T-helper 2 cell treated with Interferon-gamma antibody and Interleukin-4, amounts not matched to agents 5 μg/mL and 100 μg/mL, for 36 hours (primary cell): ENCODE measurements around the gene STAG1.
"Not testable (repeated sequence)": the region's sequence is repeated elsewhere in the genome, so short reads cannot be mapped to it uniquely, and the experiment has no call there.

Experiments
- DNase-seq: peaks from one replicate; pipeline ENCODE4 v3.0.0; 2021; ENCODE audit warnings: low spot score
- H3K27ac Mint-ChIP-seq: one replicate; pipeline ENCODE4 v1.8.0; 2021; ENCODE audit warnings: mild to moderate bottlenecking, mixed read lengths
- H3K27me3 Mint-ChIP-seq: one replicate; pipeline ENCODE4 v1.8.0; 2021; ENCODE audit warnings: low read depth, mixed read lengths
- H3K36me3 Mint-ChIP-seq: one replicate; pipeline ENCODE4 v1.8.0; 2021; ENCODE audit warnings: low read depth, mixed read lengths
- H3K4me1 Mint-ChIP-seq: one replicate; pipeline ENCODE4 v1.8.0; 2021; ENCODE audit warnings: low read depth, mixed read lengths
- H3K4me3 Mint-ChIP-seq: one replicate; pipeline ENCODE4 v1.8.0; 2022; ENCODE audit warnings: mild to moderate bottlenecking, moderate library complexity, mixed read lengths
- H3K9me3 Mint-ChIP-seq: one replicate; pipeline ENCODE4 v1.8.0; 2021; ENCODE audit warnings: mixed read lengths

STAG1 gene

DNA sequence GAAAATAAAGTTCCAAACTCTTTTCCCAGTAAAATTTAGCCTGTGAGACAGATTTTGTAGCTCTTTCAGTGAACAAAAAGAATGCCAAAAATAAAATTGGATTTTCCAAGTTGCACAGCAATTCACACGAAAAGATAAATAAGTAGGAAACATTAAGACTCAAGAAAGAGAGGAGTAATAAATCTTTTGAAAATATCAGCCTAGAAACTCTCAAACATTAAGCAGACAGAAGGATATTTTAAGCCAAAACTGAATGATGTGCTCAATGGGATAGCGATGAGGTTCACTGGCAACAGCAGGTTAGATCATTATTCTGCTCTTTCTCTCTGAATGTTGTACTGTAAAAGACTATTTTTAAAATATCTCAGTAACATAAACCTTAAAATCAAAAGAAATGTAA, 115.0 kb downstream of the STAG1 start:
- no peak for DNase-seq
- Mint-ChIP-seq H3K27me3 (no peaks in the 10 kb centered on the region), H3K9me3 (no peaks in the 10 kb centered on the region), H3K4me1 (peaks cover 7% of the 10 kb centered on the region), H3K36me3 (peaks cover 5% of the 10 kb centered on the region), H3K27ac (no peak overlapping the region), H3K4me3 (no peak overlapping the region)

DNA sequence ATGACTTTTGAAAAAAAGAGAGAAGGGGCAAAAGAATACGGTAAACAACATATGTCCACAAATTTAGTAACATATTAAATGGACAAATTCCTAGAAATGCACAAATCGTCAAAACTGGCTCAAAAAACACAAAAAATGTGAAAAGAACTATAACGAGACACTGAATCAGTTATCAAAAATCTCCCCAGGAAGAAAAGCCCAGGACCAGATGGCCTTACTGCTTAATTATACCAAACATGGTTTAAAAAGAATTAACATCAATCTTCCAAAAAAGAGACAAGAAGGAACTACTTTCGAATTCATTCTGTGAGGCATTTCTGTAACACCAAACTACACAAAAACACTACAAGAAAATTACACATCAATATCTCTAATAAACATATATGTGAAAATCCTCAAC, 117.4 kb downstream of the STAG1 start:
- Mint-ChIP-seq H3K4me3 (no peak overlapping the region), H3K36me3 (peaks cover 15% of the 10 kb centered on the region), H3K4me1 (peaks cover 9% of the 10 kb centered on the region), H3K27me3 (no peaks in the 10 kb centered on the region), H3K27ac (no peak overlapping the region), H3K9me3 (peaks cover under 1% of the 10 kb centered on the region)
- DNase-seq, result no peak

DNA sequence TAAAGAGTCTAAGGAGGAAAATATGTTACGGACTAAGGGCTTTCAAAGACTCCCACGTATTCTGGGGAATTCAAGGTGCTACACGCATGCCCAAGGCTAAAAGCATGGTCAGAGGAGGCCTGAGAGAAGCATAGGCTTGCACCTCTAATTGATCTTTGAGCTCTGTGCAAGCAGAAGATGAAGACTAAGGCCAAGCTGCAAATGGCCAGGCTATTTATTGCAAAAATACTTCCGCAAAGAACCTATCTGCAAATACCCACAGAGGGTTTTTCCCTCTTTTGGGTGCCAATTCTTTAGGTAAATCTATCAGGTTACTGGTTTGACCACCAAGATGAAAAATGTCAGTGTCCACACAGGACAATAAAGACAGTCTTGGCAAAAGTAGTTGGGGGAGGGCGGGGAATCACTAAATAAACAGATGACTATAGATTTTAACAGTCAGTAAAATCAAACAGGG, 119.5 kb downstream of the STAG1 start:
- H3K27me3 Mint-ChIP-seq, result no peaks in the 10 kb centered on the region
- H3K27ac Mint-ChIP-seq, result no peak overlapping the region
- H3K4me1 Mint-ChIP-seq, result peaks cover 9% of the 10 kb centered on the region
- peaks cover 22% of the 10 kb centered on the region for H3K9me3 Mint-ChIP-seq
- DNase-seq, result no peak
- no peak overlapping the region for H3K4me3 Mint-ChIP-seq
- H3K36me3 Mint-ChIP-seq, result peaks cover 36% of the 10 kb centered on the region

DNA sequence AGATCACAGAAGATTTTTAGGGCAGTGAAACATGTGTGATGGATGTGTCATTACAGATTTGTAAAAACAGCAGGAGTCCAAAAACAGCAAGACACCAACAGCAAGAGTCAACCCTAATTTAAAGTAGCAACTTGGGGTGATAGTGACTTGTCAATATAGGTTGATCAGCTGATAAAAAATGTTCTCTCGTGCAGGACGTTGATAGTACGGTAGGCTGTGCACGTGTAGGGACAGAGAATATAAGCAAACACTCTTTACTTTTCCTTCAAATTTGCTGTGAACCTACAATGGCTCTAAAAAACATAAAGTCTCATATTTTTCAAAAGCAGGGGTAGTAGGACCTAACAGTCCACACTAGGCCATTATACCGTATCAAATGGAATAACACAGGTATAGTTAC, 120.8 kb downstream of the STAG1 start:
- H3K36me3 Mint-ChIP-seq, result peaks cover 36% of the 10 kb centered on the region
- no peak overlapping the region for H3K27ac Mint-ChIP-seq

DNA sequence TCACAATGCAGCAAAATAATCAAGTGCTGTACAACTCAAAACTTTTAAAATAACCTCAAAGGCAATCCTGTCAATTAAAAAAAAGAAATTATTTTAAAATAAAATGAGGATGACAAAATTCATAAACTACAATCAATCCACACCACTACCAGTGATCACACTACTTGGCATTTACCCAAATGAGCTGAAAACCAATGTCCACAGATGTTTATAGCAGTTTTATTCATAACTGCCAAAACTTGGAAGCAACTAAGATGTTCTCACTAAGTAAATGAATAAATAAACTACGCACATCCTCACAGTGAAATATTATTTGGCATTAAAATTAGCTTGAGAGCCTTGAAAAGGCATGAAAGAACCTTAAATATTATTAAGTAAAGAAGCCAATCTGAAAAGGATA, 121.3 kb downstream of the STAG1 start:
- H3K27ac Mint-ChIP-seq, result no peak overlapping the region

More for the DNA sequence above, 120.8 kb downstream of the STAG1 start:
- Mint-ChIP-seq H3K4me1 (peaks cover 7% of the 10 kb centered on the region), H3K4me3 (no peak overlapping the region), H3K27me3 (no peaks in the 10 kb centered on the region), H3K9me3 (peaks cover 25% of the 10 kb centered on the region)
- no peak for DNase-seq

DNA sequence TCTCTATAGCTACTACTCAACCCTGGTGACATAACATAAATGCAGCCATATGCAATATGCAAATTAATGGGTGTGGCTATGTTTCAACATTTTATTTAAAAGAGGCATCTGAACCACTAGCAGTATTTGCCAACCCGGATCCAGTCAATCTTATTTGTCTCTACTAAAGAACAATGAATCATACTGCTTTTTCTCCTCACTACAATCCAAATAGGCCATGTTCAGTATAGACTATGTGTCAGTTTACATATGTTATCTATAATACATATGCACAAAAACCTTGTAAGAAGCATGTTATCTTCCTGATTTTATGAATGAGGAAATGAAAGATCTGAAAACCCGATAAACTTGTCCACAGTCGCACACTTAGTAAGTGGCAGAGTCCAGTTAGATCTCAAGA, 125.7 kb downstream of the STAG1 start:
- peaks cover 1% of the 10 kb centered on the region for H3K4me1 Mint-ChIP-seq
- H3K27ac Mint-ChIP-seq, result no peak overlapping the region
- no peak for DNase-seq
- H3K4me3 Mint-ChIP-seq, result no peak overlapping the region
- no peaks in the 10 kb centered on the region for H3K27me3 Mint-ChIP-seq
- peaks cover 25% of the 10 kb centered on the region for H3K9me3 Mint-ChIP-seq
- H3K36me3 Mint-ChIP-seq, result peaks cover 44% of the 10 kb centered on the region

More for the DNA sequence above, 121.3 kb downstream of the STAG1 start:
- DNase-seq, result no peak
- peaks cover 36% of the 10 kb centered on the region for H3K36me3 Mint-ChIP-seq
- H3K9me3 Mint-ChIP-seq, result peaks cover 25% of the 10 kb centered on the region
- H3K4me3 Mint-ChIP-seq, result no peak overlapping the region
- no peaks in the 10 kb centered on the region for H3K27me3 Mint-ChIP-seq
- peaks cover 7% of the 10 kb centered on the region for H3K4me1 Mint-ChIP-seq

DNA sequence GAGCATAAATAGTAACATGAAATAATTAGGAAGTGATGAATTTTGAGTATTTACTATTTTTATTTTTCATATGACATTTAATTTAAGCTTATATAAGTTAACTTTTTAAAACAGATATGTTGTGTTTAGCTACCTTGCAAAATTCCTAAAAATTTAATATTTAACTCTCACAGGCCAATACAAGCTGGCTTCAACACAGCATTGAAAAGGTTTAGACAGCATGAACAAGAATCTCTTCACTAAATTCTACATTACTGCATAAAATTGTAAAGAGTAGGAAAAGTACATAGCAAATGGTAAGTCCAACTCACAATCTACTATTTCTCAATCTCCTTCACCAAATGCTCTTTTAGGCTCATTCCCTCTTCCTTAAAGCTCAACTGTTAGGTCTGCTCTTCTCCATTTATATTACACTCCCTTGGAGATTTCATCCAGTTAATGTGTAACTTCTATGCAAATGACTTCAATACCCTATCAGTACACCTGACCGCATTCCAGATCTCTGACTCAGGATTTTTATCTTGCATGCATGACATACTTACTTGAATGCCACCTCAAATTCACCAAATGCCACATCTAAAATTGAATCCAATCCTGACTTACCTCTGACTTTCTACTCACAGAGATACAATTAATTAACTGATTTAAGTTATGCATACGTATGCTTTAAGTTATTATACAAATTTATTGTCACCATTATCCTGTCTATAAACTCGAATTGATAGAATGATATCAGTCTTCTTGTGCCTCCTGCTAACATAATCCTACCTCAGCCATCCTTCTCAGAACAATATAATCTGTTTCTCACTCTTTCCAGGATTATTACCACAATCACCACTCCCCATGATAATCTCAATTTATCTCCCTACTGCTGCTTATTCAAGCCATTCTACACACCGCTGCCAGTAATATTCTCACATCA, 127.0 kb downstream of the STAG1 start:
- no peaks in the 10 kb centered on the region for H3K27me3 Mint-ChIP-seq
- peaks cover 1% of the 10 kb centered on the region for H3K4me1 Mint-ChIP-seq
- no peak overlapping the region for H3K27ac Mint-ChIP-seq
- H3K4me3 Mint-ChIP-seq, result no peak overlapping the region
- DNase-seq, result no peak
- H3K9me3 Mint-ChIP-seq, result peaks cover 25% of the 10 kb centered on the region
- H3K36me3 Mint-ChIP-seq, result peaks cover 43% of the 10 kb centered on the region

DNA sequence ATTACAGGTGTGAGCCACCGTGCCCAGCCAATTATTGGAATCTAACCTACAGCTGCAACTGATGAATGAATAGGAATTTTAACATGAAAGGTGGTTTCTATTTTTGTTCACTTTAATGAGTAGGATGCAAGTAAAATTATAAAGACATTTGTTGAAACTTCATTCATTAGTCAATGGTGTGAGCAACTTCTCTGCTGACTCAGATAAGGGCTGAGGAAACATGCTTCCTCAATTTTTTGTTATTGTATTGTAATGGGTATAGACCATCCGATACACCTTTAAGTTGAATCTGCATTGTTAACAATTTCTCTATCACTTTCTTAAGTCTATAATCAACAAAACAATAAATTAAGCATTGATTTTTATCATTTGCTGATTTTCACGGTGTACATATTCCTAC, 127.8 kb downstream of the STAG1 start:
- peaks cover 20% of the 10 kb centered on the region for H3K9me3 Mint-ChIP-seq
- no peak overlapping the region for H3K27ac Mint-ChIP-seq

DNA sequence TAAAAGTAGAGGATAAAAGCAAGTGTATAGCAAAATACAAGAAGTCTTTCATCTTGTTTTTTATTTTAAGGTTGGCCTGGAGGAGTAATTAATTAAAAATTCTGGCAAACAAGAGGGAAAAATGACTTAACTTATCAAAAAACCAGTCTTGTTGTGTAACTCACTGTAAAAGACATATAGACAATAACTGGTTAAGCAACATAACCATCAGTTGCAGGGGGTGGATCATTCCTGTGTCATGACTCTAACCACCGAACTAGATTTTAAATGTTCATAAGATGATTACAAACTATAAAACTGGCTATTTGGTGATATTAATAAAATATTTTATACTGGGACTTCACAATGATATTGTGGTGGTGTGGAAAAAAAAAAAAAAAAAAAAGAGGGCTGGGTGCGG, 130.6 kb downstream of the STAG1 start:
- no peaks in the 10 kb centered on the region for H3K27me3 Mint-ChIP-seq

More for the DNA sequence above, 127.8 kb downstream of the STAG1 start:
- peaks cover 37% of the 10 kb centered on the region for H3K36me3 Mint-ChIP-seq
- H3K4me1 Mint-ChIP-seq, result peaks cover 1% of the 10 kb centered on the region
- DNase-seq, result no peak
- H3K27me3 Mint-ChIP-seq, result no peaks in the 10 kb centered on the region
- no peak overlapping the region for H3K4me3 Mint-ChIP-seq

DNA sequence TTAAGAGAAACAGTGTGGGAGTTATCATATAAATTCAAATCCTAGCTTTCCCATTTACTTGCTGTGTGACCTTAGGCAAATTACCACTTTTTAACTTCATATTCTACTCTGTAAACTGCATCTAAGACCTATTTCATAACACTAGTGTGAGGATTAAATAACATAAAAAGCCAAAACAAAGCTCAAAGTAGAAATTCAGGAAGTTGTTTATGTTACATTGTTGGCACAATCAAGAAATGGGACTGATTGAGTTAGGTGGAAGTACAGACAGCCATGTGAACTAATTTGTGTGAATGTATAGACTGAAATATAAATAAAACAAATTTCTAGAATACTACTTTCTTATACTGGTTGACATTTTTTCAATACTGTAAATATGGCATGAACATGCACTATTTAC, 131.7 kb downstream of the STAG1 start:
- Mint-ChIP-seq H3K36me3 (peaks cover 25% of the 10 kb centered on the region), H3K27me3 (no peaks in the 10 kb centered on the region), H3K4me1 (peaks cover 4% of the 10 kb centered on the region), H3K4me3 (no peak overlapping the region), H3K27ac (no peak overlapping the region), H3K9me3 (no peaks in the 10 kb centered on the region)
- DNase-seq, result no peak

More for the DNA sequence above, 130.6 kb downstream of the STAG1 start:
- no peak overlapping the region for H3K27ac Mint-ChIP-seq
- H3K4me1 Mint-ChIP-seq, result peaks cover 4% of the 10 kb centered on the region
- no peak overlapping the region for H3K4me3 Mint-ChIP-seq
- H3K36me3 Mint-ChIP-seq, result peaks cover 27% of the 10 kb centered on the region
- no peak for DNase-seq
- H3K9me3 Mint-ChIP-seq, result no peaks in the 10 kb centered on the region

DNA sequence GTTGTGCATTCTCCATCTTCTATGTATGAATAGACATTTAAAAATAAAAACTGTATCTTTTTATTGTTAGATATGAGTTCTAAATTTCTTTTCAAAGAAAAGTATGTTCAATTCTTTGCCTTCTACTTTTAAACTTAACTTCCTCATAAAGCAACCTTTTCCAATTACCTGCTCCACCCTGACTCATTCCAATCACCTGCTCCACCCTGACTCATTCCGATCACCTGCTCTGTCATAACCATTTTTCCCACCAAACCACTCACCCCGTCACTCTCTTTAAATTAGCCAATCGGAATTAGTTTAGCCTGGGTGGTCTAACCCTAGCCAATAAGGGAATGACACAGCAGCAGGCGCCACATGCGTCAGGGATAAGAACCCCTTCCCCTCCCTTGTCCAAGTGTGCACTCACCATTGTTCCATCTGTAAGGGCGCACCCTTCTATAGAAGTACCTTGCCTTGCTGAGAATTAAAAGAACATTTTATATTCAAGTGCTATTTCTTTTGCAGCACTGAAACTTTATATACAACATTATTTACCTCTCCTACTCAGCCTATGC, 134.1 kb downstream of the STAG1 start:
- H3K27me3 Mint-ChIP-seq, H3K27ac Mint-ChIP-seq, H3K9me3 Mint-ChIP-seq, H3K4me3 Mint-ChIP-seq, DNase-seq, H3K4me1 Mint-ChIP-seq: not testable (repeated sequence)
- H3K36me3 Mint-ChIP-seq, result peaks cover 21% of the 10 kb centered on the region

DNA sequence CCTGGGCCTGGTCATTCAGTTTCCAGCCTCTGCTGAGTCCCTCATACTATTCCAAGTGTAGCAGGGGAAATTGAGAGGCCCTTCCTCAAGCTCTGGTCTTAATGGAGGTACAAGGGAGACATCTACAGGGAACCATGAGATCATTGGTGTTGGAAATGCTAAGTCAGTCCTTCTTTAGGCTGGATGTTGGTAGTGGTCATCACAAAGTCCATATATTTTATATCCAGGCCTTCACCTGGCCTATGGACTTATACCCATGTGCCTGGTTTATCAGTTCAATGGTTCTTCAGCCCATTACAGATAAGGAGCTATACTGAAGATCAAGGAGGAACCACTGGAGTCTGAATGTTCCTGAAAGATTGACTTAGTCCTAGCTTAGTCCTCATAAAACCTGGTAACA, 135.0 kb downstream of the STAG1 start:
- no peak for DNase-seq
- Mint-ChIP-seq H3K27ac (no peak overlapping the region), H3K4me1 (peaks cover 4% of the 10 kb centered on the region), H3K9me3 (no peaks in the 10 kb centered on the region), H3K27me3 (no peaks in the 10 kb centered on the region), H3K36me3 (peaks cover 18% of the 10 kb centered on the region), H3K4me3 (no peak overlapping the region)

DNA sequence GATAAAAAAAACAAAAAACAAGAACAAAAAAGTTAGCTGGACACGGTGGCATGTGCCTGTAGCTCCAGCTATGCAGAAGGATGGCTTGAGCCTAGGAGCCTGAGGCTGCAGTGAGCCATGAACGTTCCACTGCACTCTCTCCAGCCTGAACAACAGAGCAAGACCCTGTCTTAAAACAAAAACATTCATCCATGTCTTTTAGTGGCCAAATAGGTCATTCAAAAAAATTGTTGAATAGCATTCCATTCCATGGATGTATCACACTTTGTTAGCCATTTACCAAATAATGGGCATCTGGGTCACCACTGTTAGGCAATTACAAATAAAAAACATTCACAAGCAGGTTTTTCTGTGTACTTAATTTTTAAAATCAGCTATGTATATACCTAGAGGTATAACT, 139.7 kb downstream of the STAG1 start:
- H3K27me3 Mint-ChIP-seq, result no peaks in the 10 kb centered on the region
- H3K36me3 Mint-ChIP-seq, result peaks cover 7% of the 10 kb centered on the region
- no peaks in the 10 kb centered on the region for H3K9me3 Mint-ChIP-seq
- no peak overlapping the region for H3K27ac Mint-ChIP-seq
- peaks cover 7% of the 10 kb centered on the region for H3K4me1 Mint-ChIP-seq
- H3K4me3 Mint-ChIP-seq, result no peak overlapping the region
- no peak for DNase-seq

DNA sequence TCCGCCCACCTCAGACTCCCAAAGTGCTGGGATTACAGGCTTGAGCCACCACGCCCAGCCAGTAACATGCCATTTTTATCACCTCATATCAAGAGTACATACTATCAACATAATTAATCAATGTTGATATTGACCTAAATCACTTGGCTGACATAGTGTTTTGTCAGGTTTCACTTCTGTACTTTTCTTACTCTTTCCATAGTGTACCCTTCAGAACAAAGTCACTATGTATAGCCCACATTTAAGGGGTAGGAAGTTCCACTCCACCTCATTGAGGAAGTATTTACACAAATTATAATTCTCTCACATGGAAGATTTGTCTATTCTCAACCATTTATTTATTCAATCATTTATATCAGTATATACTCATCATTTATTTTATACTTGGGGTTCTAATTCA, 145.2 kb downstream of the STAG1 start:
- DNase-seq, result no peak
- H3K27ac Mint-ChIP-seq, result no peak overlapping the region
- H3K36me3 Mint-ChIP-seq, result peaks cover 21% of the 10 kb centered on the region
- H3K9me3 Mint-ChIP-seq, result no peaks in the 10 kb centered on the region
- peaks cover 11% of the 10 kb centered on the region for H3K4me1 Mint-ChIP-seq
- H3K4me3 Mint-ChIP-seq, result no peak overlapping the region
- H3K27me3 Mint-ChIP-seq, result no peaks in the 10 kb centered on the region
